Endothelial cell of umbilical vein (primary cell): ENCODE data around the gene B2M. TPM values are rescaled to one million over a fixed set of nuclear protein-coding genes. Genes with fewer than 3 reads are reported as not detected.

Source experiments
- BruUV-seq: library from RNA; stranded (reverse); fragments of 400-500 nt; replicated peaks from 2 replicates; lab custom pipeline; 2021; lab: Mats Ljungman, UMichigan
- CTCF ChIA-PET: fragments of 300-600, 350-600 bp; sonication (Branson Sonifier 250); formaldehyde crosslinking; loops from one replicate; lab custom pipeline; 2021; ENCODE audit warnings: antibody characterized with exemption, inconsistent platforms; lab: Charles Lee
- POLR2A ChIA-PET: fragments of 300-600, 350-600 bp; sonication (Branson Sonifier 250); formaldehyde crosslinking; loops from one replicate; lab custom pipeline; 2021; ENCODE audit warnings: antibody characterized with exemption, inconsistent platforms; lab: Charles Lee
- DNase-seq: peaks from one replicate; pipeline ENCODE4 v3.0.0-alpha.2; 2011; ENCODE audit warnings: low read depth, low spot score
- FAIRE-seq: peaks from 2 replicates; lab custom pipeline; 2011; peaks lifted over from hg19 to GRCh38; lab: Jason Lieb, UNC
- H2AFZ ChIP-seq: 2 replicates; pipeline ENCODE4 v1.6.0; 2012; ENCODE audit warnings: low read depth, low read length, control low read depth, inconsistent platforms
- H3K27ac ChIP-seq: 2 replicates; pipeline ENCODE4 v1.5.1; 2011; ENCODE audit warnings: low read depth, mild to moderate bottlenecking, control low read depth, low read length, moderate library complexity; ENCODE audit not compliant: insufficient read depth
- H3K27me3 ChIP-seq, 2 experiments: 2 replicates each; pipeline versions ENCODE4 v1.6.0 to v1.6.1; 2011; ENCODE audit warnings: low read length in 2 of 2, mixed read lengths in 1 of 2; ENCODE audit not compliant: control insufficient read depth in 2 of 2, insufficient read depth in 2 of 2
- H3K36me3 ChIP-seq, 2 experiments: 2 replicates in 1 of 2; 3 replicates in 1 of 2; pipeline ENCODE4 v1.5.1; 2011; ENCODE audit warnings: low read length in 2 of 2, mild to moderate bottlenecking in 1 of 2, moderate library complexity in 1 of 2; ENCODE audit not compliant: control insufficient read depth in 2 of 2, insufficient read depth in 2 of 2; ENCODE audit errors: extremely low read depth in 1 of 2
- H3K4me1 ChIP-seq: 3 replicates; pipeline ENCODE4 v1.5.1; 2011; ENCODE audit warnings: mild to moderate bottlenecking, low read length; ENCODE audit not compliant: control insufficient read depth, insufficient read depth; ENCODE audit errors: extremely low read depth
- H3K4me2 ChIP-seq: 2 replicates; pipeline ENCODE4 v1.6.1; 2011; ENCODE audit warnings: low read length, control low read depth, mixed read lengths; ENCODE audit not compliant: insufficient read depth
- H3K4me3 ChIP-seq, 3 experiments: fragments of 200-600 bp in 1 of 3; sonication (generic), shearing (Covaris generic) in 1 of 3; replicated peaks in 1 of 3; 2 replicates each; pipeline ENCODE4 v1.5.1; 2011 to 2016; ENCODE audit warnings: control low read depth in 3 of 3, low read length in 3 of 3, mild to moderate bottlenecking in 2 of 3, inconsistent platforms in 1 of 3, low read depth in 1 of 3, moderate library complexity in 1 of 3; ENCODE audit not compliant: insufficient read depth in 1 of 3
- H3K79me2 ChIP-seq: 2 replicates; pipeline ENCODE4 v1.6.0; 2012; ENCODE audit warnings: low read length, inconsistent platforms; ENCODE audit not compliant: control insufficient read depth, insufficient read depth
- H3K9ac ChIP-seq: replicated peaks from 2 replicates; pipeline ENCODE3; 2011; ENCODE audit warnings: low read length, control low read depth; ENCODE audit not compliant: insufficient read depth; ENCODE audit errors: extremely low read depth
- H3K9me1 ChIP-seq: replicated peaks from 3 replicates; pipeline ENCODE4 v1.6.0; 2011; ENCODE audit warnings: mild to moderate bottlenecking, low read length; ENCODE audit not compliant: control insufficient read depth, insufficient read depth; ENCODE audit errors: extremely low read depth
- H3K9me3 ChIP-seq: replicated peaks from 2 replicates; pipeline ENCODE4 v1.5.1; 2012; ENCODE audit warnings: low read length, inconsistent platforms; ENCODE audit not compliant: control insufficient read depth, insufficient read depth
- H4K20me1 ChIP-seq: replicated peaks from 2 replicates; pipeline ENCODE3; 2011; ENCODE audit warnings: mild to moderate bottlenecking, low read length; ENCODE audit not compliant: control insufficient read depth, insufficient read depth; ENCODE audit errors: extremely low read depth
- EZH2 ChIP-seq: IDR thresholded peaks from 2 replicates; pipeline ENCODE4 v1.6.1; 2012; ENCODE audit warnings: borderline replicate concordance, low read depth, mild to moderate bottlenecking, moderate library complexity, low read length, inconsistent platforms; ENCODE audit not compliant: severe bottlenecking
- FOS ChIP-seq: IDR thresholded peaks from 2 replicates; pipeline ENCODE4 v1.6.1; 2011; ENCODE audit warnings: mild to moderate bottlenecking, low read length, moderate library complexity, borderline replicate concordance; ENCODE audit not compliant: insufficient read depth
- GATA2 ChIP-seq: IDR thresholded peaks from 2 replicates; pipeline ENCODE4 v1.7.0; 2011; ENCODE audit warnings: low read depth, mild to moderate bottlenecking, moderate library complexity, mixed read lengths, low read length; ENCODE audit not compliant: insufficient read length, insufficient read depth
- JUN ChIP-seq: IDR thresholded peaks from 2 replicates; pipeline ENCODE4 v1.6.1; 2011; ENCODE audit warnings: borderline replicate concordance, low read depth; ENCODE audit not compliant: insufficient read length, insufficient read depth
- MAX ChIP-seq: IDR thresholded peaks from 2 replicates; pipeline ENCODE4 v1.6.1; 2011; ENCODE audit not compliant: insufficient read depth, insufficient read length
- MYC ChIP-seq: IDR thresholded peaks from one replicate; pipeline ENCODE4 v1.6.1; 2011; ENCODE audit warnings: mild to moderate bottlenecking, low read depth, low read length
- POLR2A ChIP-seq: IDR thresholded peaks from 2 replicates; pipeline ENCODE4 v1.6.1; 2012; ENCODE audit warnings: low read depth, mild to moderate bottlenecking, control low read depth, low read length
- POLR2AphosphoS5 ChIP-seq: IDR thresholded peaks from 2 replicates; pipeline ENCODE4 v1.6.1; 2012; ENCODE audit warnings: low read depth, mild to moderate bottlenecking, control low read depth, low read length, moderate library complexity; ENCODE audit not compliant: insufficient read depth
- dilution Hi-C: fragments of 300-500 bp; cut with MboI; formaldehyde crosslinking; loops from one replicate; pipeline ENCODE4 v1.15.0; 2019; ENCODE audit warnings: low sequenced_read_pairs; ENCODE audit not compliant: extremely low pct_ligation_motif_present
- intact Hi-C: fragments of 100-400 bp; cut with micrococcal nuclease; formaldehyde crosslinking; loops from one replicate; pipeline ENCODE4 v1.10.0; 2022
- polyA plus RNA-seq, 4 experiments: library from polyadenylated mRNA; depleted of rRNA in 3 of 4; stranded (reverse) in 3 of 4; unstranded in 1 of 4; fragments of >200 nt; gene quantifications; 2 replicates each; pipeline versions ENCODE4 v1.2.1 to v1.2.3, GENCODE V29; 2011 to 2012; ENCODE audit warnings: missing spikeins in 1 of 4
- total RNA-seq: library from RNA; stranded (reverse); gene quantifications from 2 replicates; pipeline ENCODE4 v1.2.3, GENCODE V29; 2021
- TF ChIP-seq, protein P1 (sequence below), 2 donors: IDR thresholded peaks; 1 replicate in 1 of 2; 2 replicates in 1 of 2; pipeline ENCODE4 v1.5.1; 2011; ENCODE audit warnings: low read length in 2 of 2, mild to moderate bottlenecking in 2 of 2, moderate library complexity in 2 of 2, control low read depth in 1 of 2, inconsistent platforms in 1 of 2, low read depth in 1 of 2; ENCODE audit not compliant: insufficient read depth in 1 of 2; ENCODE audit errors: extremely low read depth in 1 of 2

B2M gene
- total and polyA plus RNA-seq, 2 donors (not counting 3 experiments of a cell fraction or from before 2014, with no cell fraction given) = 985 to 5,206 TPM

- intact Hi-C loops (no loop called here), dilution Hi-C loops (no loop called here)
- Histone ChIP-seq H3K9me1 (no peaks in the 10 kb centered on the region), H3K9me3 (no peaks in the 10 kb centered on the region), H3K27me3 (peaks cover 13 to 20% of the 10 kb centered on the region in 2 experiments), H3K27ac (no peak overlapping the region), H3K4me1 (no peaks in the 10 kb centered on the region), H3K79me2 (no peaks in the 10 kb centered on the region), H4K20me1 (no peaks in the 10 kb centered on the region), H3K4me3 (no peak overlapping the region), H3K9ac (no peak overlapping the region), H3K36me3 (no peaks in the 10 kb centered on the region), H2AFZ (no peak overlapping the region), H3K4me2 (no peak overlapping the region)
- POLR2A ChIA-PET = no interaction called here
- CTCF ChIA-PET = interaction anchor here (2.0 kb wide), 1 partner anchor 15 kb away, joined by 7 read pairs; no protein-coding TSS in a partner anchor
- TF ChIP-seq POLR2AphosphoS5 (no peak), JUN (no peak), MAX (no peak), GATA2 (no peak), POLR2A (no peak), MYC (no peak), FOS (no peak), EZH2 (no peak)
- TF ChIP-seq, protein P1, sequence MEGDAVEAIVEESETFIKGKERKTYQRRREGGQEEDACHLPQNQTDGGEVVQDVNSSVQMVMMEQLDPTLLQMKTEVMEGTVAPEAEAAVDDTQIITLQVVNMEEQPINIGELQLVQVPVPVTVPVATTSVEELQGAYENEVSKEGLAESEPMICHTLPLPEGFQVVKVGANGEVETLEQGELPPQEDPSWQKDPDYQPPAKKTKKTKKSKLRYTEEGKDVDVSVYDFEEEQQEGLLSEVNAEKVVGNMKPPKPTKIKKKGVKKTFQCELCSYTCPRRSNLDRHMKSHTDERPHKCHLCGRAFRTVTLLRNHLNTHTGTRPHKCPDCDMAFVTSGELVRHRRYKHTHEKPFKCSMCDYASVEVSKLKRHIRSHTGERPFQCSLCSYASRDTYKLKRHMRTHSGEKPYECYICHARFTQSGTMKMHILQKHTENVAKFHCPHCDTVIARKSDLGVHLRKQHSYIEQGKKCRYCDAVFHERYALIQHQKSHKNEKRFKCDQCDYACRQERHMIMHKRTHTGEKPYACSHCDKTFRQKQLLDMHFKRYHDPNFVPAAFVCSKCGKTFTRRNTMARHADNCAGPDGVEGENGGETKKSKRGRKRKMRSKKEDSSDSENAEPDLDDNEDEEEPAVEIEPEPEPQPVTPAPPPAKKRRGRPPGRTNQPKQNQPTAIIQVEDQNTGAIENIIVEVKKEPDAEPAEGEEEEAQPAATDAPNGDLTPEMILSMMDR (IDR thresholded peaks at IDR 0.05; ENCODE audit: extremely low read depth in 1 of 2, insufficient read depth in 1 of 2, low read depth in 1 of 2, low read length in 2 of 2) = no peak
- no TSS peak for BruUV-seq
- DNase-seq = no peak
- FAIRE-seq = no peak
Observed at GRCh38 chr15:44753345-44753744, 42.0 kb downstream of the B2M start.
